NCI-H345 treated with DMSO at 0.1 percent for 48 hours (cell line): ENCODE measurements around the gene METTL27.
"Not testable (repeated sequence)": the region's sequence is repeated elsewhere in the genome, so short reads cannot be mapped to it uniquely, and the experiment has no call there.

ENCODE experiments used
- DNase-seq: peaks from one replicate; lab custom pipeline; 2025; ENCODE audit not compliant: unreplicated experiment; lab: John Stamatoyannopoulos, UW

METTL27 gene

DNA sequence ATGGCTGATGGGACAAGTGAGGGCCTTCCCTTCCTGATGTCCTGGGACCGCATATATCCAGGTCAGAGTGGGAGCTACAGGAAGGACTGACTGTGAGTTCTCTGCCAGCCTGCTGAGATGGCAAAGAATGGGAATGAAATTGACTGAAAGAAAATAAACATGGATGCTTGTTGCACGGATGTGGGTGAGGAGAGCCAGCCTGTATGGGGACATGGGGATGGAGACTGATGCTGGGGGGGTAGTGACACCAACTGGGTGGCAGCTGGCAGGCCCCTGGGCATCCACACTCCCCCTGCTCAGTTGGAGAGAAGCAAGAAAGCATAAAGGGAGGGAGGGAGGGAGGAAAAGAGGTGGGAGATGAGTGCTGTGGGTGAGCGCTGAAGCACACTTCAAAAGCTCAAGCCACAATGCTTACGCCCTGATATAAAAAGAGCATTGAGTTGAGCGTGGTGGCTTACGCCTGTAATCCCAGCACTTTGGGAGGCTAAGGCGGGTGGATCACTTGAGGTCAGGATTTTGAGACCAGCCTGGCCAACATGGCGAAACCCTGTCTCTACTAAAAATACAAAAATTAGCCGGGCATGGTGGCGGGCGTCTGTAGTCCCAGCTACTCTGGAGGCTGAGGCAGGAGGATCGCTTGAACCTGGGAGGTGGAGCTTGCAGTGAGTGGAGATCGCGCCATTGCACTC, 20.6 kb downstream of the METTL27 start:
- peak; percentile 27 for DNase-seq

DNA sequence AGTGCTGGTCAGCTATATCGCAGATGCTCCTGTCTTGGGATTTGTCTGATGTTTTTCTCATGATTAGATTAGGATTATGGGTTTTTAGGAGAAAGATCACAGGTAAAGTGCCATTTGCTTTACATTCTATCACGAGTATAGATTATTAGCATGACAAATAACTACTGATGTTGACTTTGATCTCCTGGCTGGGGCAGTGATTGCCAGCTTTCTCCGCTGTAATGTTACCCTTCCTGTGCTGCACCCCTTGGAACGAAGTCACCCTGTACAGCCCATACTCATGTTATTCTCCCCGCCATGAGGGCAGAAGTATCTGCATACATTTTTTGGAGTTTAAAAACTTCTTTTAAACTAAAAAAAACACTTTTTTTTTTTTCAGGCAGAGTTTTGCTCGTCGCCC, 22.3 kb downstream of the METTL27 start:
- no peak for DNase-seq

DNA sequence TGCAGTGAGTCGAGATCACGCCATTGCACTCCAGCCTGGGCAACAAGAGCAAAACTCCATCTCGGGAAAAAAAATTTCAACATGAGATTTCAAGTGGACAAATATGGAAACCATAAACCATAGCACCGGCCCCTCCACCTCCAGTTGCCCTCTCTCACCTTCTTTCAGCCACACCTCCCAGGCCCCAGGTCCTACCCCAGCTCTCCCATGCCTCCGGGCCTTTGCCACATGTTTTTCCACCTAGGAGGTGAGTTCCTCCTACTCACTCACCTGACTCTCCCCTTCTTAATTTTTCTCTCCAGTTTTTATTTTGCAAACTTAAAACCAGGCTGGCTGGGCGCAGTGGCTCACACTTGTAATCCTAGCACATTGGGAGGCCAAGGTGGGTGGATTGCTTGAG, 25.2 kb downstream of the METTL27 start:
- no peak for DNase-seq

- DNase-seq: no peak
Observed at GRCh38 chr7:73815436-73815835, 26.9 kb downstream of the METTL27 start.

DNA sequence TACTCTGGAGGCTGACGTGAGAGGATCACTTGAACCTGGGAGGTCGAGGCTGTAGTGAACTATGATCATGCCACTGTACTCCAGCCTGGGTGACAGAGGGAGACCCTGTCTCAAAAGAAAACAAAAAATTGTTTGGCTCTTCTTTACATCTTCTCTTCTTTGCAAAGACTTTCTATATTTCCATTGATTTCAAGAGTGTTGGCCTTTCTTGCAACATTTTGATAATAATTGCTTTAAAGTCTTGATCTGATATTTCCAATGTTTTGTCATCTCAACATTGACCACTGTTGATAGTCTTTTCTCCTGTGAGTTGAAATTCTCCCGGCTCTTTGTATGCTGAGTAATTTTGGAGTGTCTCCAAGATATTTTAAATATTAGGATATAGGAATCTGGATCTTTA, 29.3 kb downstream of the METTL27 start:
- no peak for DNase-seq

GRCh38 chr7:73811760-73812168, 30.6 kb downstream of the METTL27 start:
- peak; percentile 51 for DNase-seq

- DNase-seq: no peak
Observed at GRCh38 chr7:73810998-73811360, 31.3 kb downstream of the METTL27 start.

- no peak for DNase-seq
Observed at GRCh38 chr7:73809467-73809951, 32.8 kb downstream of the METTL27 start.

DNA sequence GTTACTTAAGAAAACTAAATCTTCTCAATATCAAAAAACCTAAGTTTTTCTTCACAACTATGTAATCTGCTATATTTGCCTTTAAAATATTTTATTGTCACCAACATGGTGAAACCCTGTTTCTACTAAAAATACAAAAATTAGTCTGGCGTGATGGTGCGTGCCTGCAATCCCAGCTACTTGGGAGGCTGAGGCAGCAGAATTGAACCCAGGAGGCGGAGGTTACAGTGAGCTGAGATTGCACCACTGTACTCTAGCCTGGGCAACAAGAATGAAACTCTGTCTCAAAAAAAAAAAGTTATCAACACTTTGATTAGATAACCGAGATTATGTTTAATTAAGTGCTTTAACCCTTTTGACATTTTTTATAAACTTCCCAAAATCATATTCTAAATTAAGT, 39.9 kb downstream of the METTL27 start:
- no peak for DNase-seq

GRCh38 chr7:73801577-73801976, 40.7 kb downstream of the METTL27 start:
- no peak for DNase-seq

GRCh38 chr7:73799282-73800141, 42.8 kb downstream of the METTL27 start:
- DNase-seq: no peak

DNA sequence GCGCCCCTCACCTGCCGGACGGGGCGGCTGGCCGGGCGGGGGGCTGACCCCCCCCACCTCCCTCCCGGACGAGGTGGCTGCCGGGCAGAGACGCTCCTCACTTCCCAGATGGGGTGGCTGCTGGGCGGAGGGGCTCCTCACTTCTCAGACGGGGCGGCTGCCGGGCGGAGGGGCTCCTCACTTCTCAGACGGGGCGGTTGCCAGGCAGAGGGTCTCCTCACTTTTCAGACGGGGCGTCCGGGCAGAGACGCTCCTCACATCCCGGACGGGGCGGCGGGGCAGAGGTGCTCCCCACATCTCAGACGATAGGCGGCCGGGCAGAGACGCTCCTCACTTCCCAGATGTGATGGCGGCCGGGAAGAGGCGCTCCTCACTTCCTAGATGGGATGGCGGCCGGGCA, 45.1 kb downstream of the METTL27 start:
- not testable (repeated sequence) for DNase-seq

DNA sequence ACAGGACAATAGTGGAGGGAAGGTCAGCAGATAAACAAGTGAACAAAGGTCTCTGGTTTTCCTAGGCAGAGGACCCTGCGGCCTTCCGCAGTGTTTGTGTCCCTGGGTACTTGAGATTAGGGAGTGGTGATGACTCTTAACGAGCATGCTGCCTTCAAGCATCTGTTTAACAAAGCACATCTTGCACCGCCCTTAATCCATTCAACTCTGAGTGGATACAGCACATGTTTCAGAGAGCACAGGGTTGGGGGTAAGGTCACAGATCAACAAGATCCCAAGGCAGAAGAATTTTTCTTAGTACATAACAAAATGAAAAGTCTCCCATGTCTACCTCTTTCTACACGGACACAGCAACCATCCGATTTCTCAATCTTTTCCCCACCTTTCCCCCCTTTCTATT, 45.7 kb downstream of the METTL27 start:
- DNase-seq: not testable (repeated sequence)

- not testable (repeated sequence) for DNase-seq
Observed at GRCh38 chr7:73795188-73795587, 47.1 kb downstream of the METTL27 start.

DNA sequence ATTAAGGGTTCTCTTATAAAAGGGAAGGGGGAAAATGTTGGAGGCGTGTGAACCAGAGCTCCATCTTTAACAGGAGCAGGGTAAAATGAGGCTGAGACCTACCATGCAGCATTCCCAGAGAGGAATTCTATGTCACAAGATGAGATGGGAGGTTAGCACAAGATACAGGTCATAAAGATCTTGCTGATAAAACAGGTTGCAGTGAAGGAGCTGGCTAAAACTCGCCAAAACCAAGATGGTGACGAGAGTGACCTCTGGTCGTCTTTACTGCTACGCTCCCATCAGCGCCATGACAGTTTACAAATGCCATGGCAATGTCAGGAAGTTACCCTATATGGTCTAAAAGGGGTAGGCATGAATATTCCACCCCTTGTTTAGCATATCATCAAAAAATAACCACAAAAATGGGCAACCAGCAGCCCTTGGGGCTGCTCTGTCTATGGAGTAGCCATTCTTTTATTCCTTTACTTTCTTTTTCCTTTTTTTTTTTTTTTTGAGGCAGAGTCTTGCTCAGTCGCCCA, 51.1 kb downstream of the METTL27 start:
- DNase-seq: not testable (repeated sequence)

GRCh38 chr7:73789051-73789450, 53.3 kb downstream of the METTL27 start:
- DNase-seq: no peak

- not testable (repeated sequence) for DNase-seq
Observed at GRCh38 chr7:73787786-73788048, 54.6 kb downstream of the METTL27 start.

- DNase-seq: no peak
Observed at GRCh38 chr7:73786588-73786987, 55.7 kb downstream of the METTL27 start.
